GM19025 (cell line): ENCODE data around the gene LIX1L.
A peak's percentile ranks its signal among the peaks of the same experiment; 100 is the strongest.

Experiments used
- ATAC-seq: cut with Tn5 transposase; IDR thresholded peaks from one replicate; pipeline ENCODE4 v1.9.1; 2021; ENCODE audit warnings: mild to moderate bottlenecking, low read depth, moderate library complexity; ENCODE audit not compliant: unreplicated experiment

LIX1L gene

DNA sequence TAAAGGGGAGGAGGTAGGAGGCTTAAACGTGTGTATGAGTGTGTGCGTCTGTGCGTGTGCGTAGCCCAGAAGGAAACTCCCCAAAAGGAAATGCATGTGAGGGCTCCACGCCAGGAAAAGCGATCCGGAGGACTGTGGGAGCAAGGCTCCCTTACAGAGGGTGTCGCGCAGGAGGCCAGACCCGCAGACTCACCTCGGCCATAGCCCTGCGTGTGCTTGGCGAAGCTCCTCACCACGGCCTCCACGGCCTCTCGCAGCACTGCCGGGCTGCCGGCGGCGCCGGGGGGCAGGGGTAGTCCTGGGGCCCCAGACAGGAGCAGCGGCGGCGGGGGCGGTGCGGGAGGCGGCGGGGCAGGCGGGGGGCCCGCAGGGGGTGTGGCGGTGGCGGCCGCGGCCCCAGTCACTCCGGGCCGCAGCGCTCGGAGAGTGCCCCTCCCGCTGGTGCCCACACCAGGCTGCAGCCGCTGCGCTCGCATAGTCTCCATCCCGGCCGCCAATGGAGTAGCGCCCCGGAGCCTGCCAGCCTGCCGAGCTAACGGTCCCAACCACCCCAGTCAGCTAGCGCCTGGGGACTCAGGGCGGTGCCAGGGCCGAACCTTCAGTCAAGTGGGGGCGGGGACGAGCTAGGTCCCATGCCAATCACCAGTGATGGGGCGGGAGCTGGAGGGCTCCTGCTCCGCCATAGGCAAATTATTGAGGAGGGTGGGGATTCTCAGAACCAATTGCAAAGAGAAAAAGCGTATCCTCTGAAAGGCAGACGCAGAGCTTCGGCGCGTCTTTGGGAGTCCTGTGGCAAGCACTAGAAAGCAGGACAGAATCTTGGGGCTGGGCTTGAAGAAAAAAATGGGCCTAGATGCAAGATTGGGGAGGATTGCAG lies at the start of gene LIX1L:
LIX1L (minus strand) TSS at position 575 of the 877 bp plus-strand sequence; CDS start at position 485, 90 bp downstream.
- peak; percentile 89 for ATAC-seq

DNA sequence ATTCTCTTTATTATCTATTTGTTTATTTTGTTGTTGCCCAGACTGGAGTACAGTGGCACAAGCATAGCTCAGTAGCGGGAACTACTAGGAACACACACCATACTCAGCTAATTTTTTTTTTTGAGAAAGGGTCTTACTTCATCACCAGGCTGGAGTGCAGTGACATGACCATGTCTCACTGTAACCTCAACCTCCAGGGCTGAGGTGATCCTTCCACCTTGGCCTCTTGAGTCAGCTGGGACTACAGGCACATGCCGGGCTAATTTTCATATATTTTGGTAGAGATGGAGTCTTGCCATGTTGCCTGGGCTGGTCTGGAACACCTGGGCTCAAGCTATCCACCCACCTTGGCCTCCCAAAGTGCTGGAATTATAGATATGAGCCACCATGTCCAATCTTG lies 43.9 kb upstream of the LIX1L start:
- no peak for ATAC-seq

DNA sequence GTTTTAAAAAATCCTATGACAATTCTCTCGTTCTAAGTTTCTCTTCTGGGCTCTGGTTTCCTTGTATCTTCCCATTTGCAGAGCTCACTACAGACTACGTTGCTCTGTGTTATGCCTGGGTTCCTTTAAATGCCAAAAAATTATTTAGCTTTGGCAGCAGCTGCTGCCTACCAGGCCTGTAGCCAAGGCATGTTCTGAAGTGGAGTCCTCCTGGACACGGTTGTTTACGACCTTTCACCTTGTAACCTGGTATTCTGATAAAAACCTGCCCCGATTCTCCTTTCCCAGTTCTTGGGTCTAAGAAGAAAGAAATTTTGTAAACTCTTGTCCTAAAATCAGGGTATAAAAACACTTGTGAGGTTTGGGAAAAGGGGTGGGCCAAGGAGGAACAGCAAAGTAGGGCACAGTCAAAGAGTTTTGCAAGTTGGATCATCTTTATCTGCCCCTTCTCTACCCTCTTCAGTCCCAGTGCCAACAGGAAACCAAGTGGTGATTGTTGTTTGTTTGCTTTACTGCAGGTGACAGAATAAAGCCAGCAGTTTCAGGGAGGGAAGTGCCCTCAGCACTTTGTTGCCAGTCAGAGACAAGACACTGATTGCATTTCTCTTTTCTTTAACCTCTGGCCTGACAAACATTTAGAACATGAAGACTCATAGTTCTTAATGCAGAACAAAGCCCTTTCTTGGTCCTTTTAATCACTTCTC lies 41.7 kb upstream of the LIX1L start:
- no peak for ATAC-seq

DNA sequence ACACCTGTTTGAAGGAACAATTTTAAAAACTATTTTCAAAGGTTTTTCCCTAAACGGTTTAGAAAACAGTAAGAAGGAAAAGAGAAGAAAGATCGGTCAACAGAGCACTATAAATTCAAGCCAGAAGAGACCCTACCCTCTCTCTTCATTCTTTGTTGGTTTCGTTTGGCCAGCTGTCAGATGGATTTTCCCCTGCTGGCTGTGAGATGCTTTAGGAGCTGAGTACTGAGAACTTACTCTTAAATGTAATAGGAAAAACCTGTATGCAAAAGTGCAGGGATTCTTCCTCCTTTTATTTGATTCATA lies 39.9 kb upstream of the LIX1L start:
- no peak for ATAC-seq

GRCh38 chr1:145997016-145997717 lies 39.4 kb upstream of the LIX1L start:
- ATAC-seq, result no peak

DNA sequence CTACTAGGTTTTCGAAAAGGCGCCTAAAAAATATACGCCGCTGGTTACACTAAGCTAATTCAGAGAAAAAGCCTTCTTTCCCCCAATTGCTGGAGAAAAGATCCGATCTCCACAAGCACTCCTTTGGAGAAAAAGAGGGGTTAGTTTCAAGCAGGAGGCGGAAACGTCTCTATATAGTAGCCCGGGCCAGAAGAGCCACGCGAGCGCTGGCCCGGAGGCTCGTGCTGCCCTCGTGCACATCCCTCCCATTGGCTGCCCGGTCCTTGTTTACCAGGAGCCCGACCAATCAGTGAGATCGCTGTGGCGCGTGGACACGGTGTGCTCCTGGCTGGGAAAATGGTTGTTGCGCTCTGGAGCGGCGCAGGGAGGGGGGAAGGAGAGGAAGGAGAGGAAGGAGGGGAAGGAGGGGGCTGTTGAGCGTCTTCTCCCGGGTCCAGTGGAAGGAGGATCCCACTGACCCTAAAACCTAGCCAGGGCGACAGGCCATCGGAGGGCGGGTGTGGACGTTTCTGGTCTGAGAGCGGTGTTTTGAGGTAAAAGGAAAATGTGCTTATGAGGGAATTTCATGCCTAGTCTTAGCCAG lies 38.7 kb upstream of the LIX1L start, which contains the start of gene TXNIP:
TXNIP (minus strand) TSS at position 147 of the 583 bp plus-strand sequence. CDS start 313 bp downstream, outside the sequence.
- peak; percentile 95 for ATAC-seq

DNA sequence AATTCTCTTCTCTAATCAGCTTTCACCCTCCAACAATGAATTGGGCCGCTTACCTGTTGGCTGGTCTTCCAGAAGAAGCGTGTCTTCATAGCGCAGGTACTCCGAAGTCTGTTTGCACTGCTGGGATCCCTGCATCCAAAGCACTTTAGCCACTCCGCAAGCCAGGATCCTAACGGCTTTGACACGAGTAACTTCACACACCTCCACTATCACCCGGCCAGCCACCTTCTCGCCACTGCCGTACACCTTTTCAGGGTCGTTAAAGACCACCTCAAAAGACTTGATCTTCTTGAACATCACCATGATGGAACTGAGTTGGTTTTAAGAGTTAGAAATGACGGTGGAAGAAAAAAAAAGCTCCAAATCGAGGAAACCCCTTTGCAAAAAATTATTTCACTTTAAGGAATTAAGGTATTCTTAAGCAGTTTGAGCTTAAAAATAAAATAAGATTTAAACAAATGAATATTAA lies 38.2 kb upstream of the LIX1L start:
- no peak for ATAC-seq

DNA sequence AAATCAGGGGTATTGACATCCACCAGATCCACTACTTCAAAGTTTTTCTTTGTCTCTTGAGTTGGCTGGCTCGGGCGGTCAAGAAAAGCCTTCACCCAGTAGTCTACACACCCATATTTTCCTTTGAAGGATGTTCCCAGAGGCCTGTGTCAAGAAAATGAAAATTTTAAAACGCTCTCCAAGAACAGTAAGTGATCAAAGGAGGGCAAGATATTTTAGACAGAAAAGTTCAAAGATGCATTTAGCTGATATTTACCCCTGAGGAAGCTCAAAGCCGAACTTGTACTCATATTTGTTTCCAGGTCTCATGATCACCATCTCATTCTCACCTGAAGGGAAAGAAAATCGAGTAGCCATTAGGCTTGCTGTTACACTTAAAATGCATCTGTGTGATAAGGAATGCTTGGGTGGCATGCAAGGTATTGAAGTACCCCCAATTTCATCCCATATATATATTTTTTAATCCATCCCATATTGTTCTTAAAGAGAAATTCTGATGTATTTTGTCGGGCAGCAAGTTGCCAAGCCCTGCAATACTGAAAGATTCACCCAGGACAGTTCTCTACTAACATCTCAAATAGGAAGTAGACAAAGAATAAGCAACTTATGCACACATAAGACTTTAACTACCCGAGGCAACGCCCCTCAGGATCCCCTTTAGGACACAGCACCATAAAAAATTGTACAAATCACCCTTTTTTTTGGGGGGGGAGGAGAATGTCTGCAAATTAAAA lies 37.5 kb upstream of the LIX1L start:
- ATAC-seq, result no peak

DNA sequence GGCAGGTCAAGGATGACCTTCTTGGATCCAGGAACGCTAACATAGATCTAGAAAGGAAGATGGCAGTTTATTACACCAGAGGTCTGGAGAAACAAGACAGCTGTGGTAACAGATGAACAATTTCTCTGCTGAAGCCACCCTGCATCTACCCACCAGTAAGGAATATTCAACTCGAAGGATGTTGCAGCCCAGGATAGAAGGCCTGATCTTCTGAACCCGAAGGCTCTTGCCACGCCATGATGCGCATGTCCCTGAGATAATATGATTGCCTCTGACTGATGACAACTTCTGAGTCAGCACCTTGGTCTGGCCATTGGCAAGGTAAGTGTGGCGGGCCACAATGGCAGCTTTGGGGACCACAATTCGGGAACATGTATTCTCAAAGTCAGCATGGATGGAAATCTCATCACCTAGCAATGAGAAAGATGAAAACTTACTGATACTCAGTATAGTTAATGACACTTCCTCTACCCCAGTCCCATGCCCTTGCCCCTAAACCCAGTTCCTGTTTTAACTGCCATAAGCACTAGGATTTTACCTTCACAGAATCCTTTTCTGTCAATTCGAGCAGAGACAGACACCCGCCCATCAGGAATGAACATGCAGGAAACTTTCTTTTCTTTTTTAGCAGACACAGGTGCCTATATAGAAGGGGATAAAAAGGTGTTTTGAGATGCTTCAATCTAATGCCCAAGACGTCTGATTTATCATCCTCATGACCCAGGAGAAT lies 36.7 kb upstream of the LIX1L start:
- no peak for ATAC-seq

- ATAC-seq, result no peak
These were observed 36.0 kb upstream of the LIX1L start for GRCh38 chr1:145993618-145994390.

GRCh38 chr1:145992958-145993617 lies 35.3 kb upstream of the LIX1L start:
- no peak for ATAC-seq

DNA sequence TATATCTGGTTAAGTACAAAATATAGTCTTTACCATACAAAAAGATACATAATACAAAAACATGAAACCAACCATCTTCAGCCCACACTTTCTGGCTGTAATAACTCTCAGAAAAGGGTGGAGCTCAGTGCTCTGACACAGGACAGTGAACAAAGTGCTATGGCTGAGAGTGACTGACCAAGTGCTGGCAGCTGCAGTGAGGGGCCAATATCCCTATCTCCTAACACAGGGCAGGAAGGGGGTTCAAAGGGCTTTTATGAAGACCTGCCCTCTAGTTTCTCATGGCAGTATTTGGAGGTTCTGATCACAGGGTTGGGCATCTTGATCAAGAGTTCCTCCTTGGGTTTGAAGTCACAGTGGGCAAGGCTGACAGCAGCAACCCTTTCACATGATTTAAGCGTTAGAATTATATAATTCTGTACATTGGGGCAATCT lies 34.7 kb upstream of the LIX1L start:
- ATAC-seq, result no peak

DNA sequence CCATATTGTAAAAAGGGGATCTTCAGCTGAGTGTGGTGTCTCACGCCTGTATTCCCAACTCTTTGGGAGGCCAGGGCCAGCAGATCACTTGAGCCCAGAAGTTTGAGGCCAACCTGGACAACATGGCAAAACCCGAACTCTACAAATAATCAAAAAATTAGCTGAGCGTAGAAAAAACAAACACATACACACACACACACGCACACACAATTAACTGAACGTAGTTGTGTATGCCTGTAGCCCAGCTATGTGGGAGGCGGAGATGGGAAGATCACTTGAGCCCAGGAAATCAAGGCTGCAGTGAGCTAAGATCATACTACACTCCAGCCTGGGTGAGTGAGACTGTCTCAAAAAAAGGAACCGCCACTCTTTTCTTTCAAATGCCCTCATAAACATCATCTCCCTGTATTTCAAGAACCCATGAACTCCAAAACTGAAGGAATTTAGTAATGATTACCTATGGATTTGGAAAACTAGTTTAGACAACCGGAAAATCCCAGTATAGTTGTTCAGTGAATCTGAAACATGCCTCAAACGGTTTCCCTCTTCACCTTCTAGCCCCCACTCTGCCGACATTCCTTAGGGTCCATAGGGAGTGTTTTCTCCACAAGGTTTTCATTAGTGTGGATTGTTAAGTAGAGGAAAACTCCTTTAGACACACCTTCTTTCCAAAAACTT lies 34.1 kb upstream of the LIX1L start:
- no peak for ATAC-seq

GRCh38 chr1:145990249-145990855 lies 32.5 kb upstream of the LIX1L start:
- ATAC-seq, result no peak

GRCh38 chr1:145988773-145989172 lies 31.0 kb upstream of the LIX1L start:
- no peak for ATAC-seq

DNA sequence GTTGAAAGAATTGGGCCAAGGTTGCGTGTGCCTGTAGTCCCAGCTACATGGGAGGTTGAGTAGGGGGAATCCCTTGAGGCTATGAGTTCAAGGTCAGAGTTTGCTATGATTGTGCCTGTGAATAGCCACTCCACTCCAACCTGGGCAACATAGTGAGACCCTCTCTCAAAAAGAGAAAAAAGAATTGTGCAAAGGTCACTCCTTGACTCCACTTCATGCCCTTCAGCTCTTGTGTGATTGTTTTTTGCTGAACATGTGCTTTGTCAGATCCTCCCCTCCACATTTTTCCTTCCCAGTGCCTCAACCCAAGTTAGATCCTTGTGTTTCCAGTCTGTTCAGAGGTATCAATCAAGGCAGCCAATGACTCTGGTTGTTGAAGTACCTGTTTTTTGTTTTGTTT lies 30.1 kb upstream of the LIX1L start:
- no peak for ATAC-seq

- no peak for ATAC-seq
These were observed 28.7 kb upstream of the LIX1L start for GRCh38 chr1:145986551-145986950.
